GM18498 (cell line): ENCODE results near the gene MNAT1.
"Not testable (repeated sequence)": the region's sequence is repeated elsewhere in the genome, so short reads cannot be mapped to it uniquely, and the experiment has no call there.

Experiments used
- ATAC-seq: cut with Tn5 transposase; IDR thresholded peaks from one replicate; pipeline ENCODE4 v1.9.1; 2021; ENCODE audit warnings: mild to moderate bottlenecking, moderate library complexity; ENCODE audit not compliant: unreplicated experiment

The MNAT1 gene

GRCh38 chr14:60734465-60735242 lies at the start of gene MNAT1:
Gene MNAT1, plus strand, starts transcription at chr14:60734761. Its CDS starts 102 bp downstream, at chr14:60734863.
- peak; percentile 99 for ATAC-seq

GRCh38 chr14:60686865-60687264 lies 47.7 kb upstream of the MNAT1 start:
- no peak for ATAC-seq

- ATAC-seq = no peak
Measured at GRCh38 chr14:60691383-60692113, 43.0 kb upstream of the MNAT1 start.

- no peak for ATAC-seq
Measured at GRCh38 chr14:60695327-60695726, 39.2 kb upstream of the MNAT1 start.

GRCh38 chr14:60700598-60700997 lies 34.0 kb upstream of the MNAT1 start:
- no peak for ATAC-seq

GRCh38 chr14:60705100-60705499 lies 29.5 kb upstream of the MNAT1 start:
- ATAC-seq = no peak

- ATAC-seq = no peak
Measured at GRCh38 chr14:60707858-60708257, 26.7 kb upstream of the MNAT1 start.

- ATAC-seq = no peak
Measured at GRCh38 chr14:60710494-60710893, 24.1 kb upstream of the MNAT1 start.

GRCh38 chr14:60713513-60713912 lies 21.0 kb upstream of the MNAT1 start:
- no peak for ATAC-seq

- no peak for ATAC-seq
Measured at GRCh38 chr14:60720391-60720790, 14.2 kb upstream of the MNAT1 start.

- no peak for ATAC-seq
Measured at GRCh38 chr14:60720962-60721325, 13.6 kb upstream of the MNAT1 start.

- ATAC-seq = peak; percentile 37
Measured at GRCh38 chr14:60721326-60722106, 13.0 kb upstream of the MNAT1 start.

GRCh38 chr14:60722107-60722356 lies 12.5 kb upstream of the MNAT1 start:
- ATAC-seq = no peak

GRCh38 chr14:60722357-60723115 lies 12.0 kb upstream of the MNAT1 start:
- ATAC-seq = no peak

- peak; percentile 44 for ATAC-seq
Measured at GRCh38 chr14:60723116-60723906, 11.2 kb upstream of the MNAT1 start.

- ATAC-seq = peak; percentile 70
Measured at GRCh38 chr14:60723907-60724618, 10.5 kb upstream of the MNAT1 start, which contains the start of gene SIX4. Gene SIX4, minus strand, starts transcription at chr14:60724351. Its CDS starts 277 bp downstream, at chr14:60724074.

GRCh38 chr14:60731291-60731690 lies 3.3 kb upstream of the MNAT1 start:
- not testable (repeated sequence) for ATAC-seq

- ATAC-seq = no peak
Measured at GRCh38 chr14:60732840-60733483, 1.6 kb upstream of the MNAT1 start.

GRCh38 chr14:60735416-60735815 lies 855 bp downstream of the MNAT1 start:
- no peak for ATAC-seq
